GM13976 (cell line): ENCODE data around the gene KIAA1755.

Experiments used
- DNase-seq: peaks from one replicate; pipeline ENCODE4 v3.0.0; 2012; ENCODE audit warnings: low spot score
- CTCF ChIP-seq: IDR thresholded peaks from 2 replicates; pipeline ENCODE4 v1.5.1; 2012; ENCODE audit warnings: borderline replicate concordance, mild to moderate bottlenecking; ENCODE audit not compliant: insufficient read depth; ENCODE audit errors: extremely low read depth, missing control alignments, control extremely low read depth
- in situ Hi-C: fragments of 300-500 bp; cut with MboI; formaldehyde crosslinking; loops from one replicate; pipeline ENCODE4 v1.12.0; 2022; ENCODE audit warnings: low sequenced_read_pairs, mixed read lengths, inconsistent platforms; ENCODE audit not compliant: unreplicated experiment

KIAA1755 gene

DNA sequence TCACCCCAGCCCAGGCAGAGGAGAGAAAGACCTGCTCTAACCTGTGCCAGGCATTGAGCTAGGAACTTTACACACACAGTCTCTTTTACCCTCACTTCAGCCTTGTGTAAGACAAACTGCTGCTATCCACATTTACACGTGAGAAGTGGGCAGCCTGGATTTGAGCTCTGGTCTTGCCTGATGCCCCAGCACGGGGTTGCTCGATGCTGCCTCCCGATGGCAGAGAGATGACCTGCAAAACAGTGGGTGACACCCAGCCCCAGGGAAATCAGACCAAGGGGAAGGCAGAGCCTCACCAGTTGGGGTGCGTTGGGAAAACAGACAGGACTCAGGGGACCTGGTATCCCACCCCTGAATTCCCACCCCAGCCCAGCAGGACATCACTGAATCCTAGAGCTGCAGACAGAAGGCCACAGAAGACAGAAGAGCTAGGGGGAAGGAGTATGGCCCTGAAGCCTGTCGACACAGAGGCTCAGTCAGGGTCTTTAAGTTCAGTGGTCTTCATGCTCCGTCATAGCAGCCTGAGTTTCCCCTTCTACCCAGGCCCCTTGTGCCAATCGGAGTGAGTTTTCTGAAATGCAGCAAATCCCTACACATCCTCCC, 44.4 kb upstream of the KIAA1755 start:
- TF ChIP-seq CTCF = peak; percentile 34
- in situ Hi-C loops = no loop called here
- peak; percentile 60 for DNase-seq

DNA sequence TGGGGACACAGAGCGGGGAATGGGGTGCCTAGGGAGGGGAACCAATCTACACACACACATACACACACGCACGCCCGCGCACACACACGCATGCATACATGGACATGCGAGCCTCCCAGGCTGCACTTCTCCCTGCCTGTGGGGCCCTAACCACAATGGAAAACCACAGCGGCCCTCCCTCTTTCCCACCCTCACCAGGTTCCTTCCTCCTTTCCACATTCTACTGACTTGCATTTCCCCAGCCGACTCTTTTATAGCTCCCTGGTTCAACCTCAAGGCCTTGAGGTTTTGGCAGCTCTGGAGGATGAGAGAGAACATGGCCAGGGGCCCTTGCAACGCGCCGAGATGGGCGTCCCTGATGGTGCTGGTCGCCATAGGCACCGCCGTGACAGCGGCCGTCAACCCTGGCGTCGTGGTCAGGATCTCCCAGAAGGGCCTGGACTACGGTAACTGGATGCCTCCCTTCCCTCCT, 43.4 kb upstream of the KIAA1755 start, which contains the start of gene BPI:
BPI (plus strand) TSS at position 249 of the 472 bp plus-strand sequence; CDS start at position 317, 68 bp downstream.
- in situ Hi-C loops = no loop called here
- no peak for TF ChIP-seq CTCF
- peak; percentile 25 for DNase-seq

DNA sequence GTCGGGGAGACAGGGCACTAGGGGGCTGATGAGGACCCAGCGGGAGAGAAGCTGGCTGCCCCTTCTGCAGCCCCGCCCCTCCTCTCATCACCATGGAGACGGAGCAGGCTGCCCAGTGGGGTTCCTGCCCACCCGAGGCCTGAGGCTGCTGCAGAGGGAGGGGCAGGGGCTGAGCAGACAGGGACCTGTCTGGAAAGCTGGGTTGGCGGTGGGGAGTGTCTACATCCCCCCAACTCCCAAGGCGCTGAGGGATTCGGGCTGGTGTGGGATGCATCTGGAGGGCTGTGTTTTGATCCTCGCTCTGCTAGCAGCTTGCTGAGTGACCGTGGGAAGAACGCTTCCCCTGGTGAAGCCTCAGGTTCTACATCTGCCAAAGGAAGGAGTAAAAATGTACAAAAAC, 42.3 kb upstream of the KIAA1755 start:
- TF ChIP-seq CTCF = no peak
- in situ Hi-C loops = no loop called here
- no peak for DNase-seq

- in situ Hi-C loops = no loop called here
- DNase-seq = no peak
- no peak for TF ChIP-seq CTCF
Measured at GRCh38 chr20:38301309-38301708, 40.8 kb upstream of the KIAA1755 start.

- in situ Hi-C loops = no loop called here
- TF ChIP-seq CTCF = no peak
Measured at GRCh38 chr20:38300438-38300837, 39.9 kb upstream of the KIAA1755 start.

GRCh38 chr20:38299963-38300362, 39.4 kb upstream of the KIAA1755 start:
- in situ Hi-C loops = no loop called here

More at GRCh38 chr20:38300438-38300837, 39.9 kb upstream of the KIAA1755 start:
- DNase-seq = no peak

More at GRCh38 chr20:38299963-38300362, 39.4 kb upstream of the KIAA1755 start:
- DNase-seq = no peak
- TF ChIP-seq CTCF = no peak
